Gastroesophageal sphincter (tissue), 4 donors: ENCODE data around the gene GRIK1. TPM values are rescaled to one million over a fixed set of nuclear protein-coding genes. Genes with fewer than 3 reads are reported as not detected.

Experiments used
- ATAC-seq: fragments of 150-250 bp; one replicate; pipeline ENCODE4 v1.9.1; 2016; ENCODE audit warnings: mild to moderate bottlenecking, moderate library complexity
- H3K27ac ChIP-seq, 4 donors: fragments of 200-600 bp; sonication (generic) in 3 of 4; 1 replicate in 3 of 4; 2 replicates in 1 of 4; pipeline ENCODE4 v1.5.1; 2016 to 2019
- H3K27me3 ChIP-seq: fragments of 200-600 bp; sonication (generic); one replicate; pipeline ENCODE4 v1.5.1; 2019
- H3K36me3 ChIP-seq, 2 donors: fragments of 200-600 bp; sonication (generic); one replicate each; pipeline ENCODE4 v1.5.1; 2019; ENCODE audit warnings: control low read depth in 1 of 2
- H3K4me1 ChIP-seq, 3 donors: fragments of 200-600 bp; sonication (generic); 1 replicate in 2 of 3; 2 replicates in 1 of 3; pipeline ENCODE4 v1.5.1; 2016 to 2019; ENCODE audit warnings: control low read depth in 2 of 3
- H3K4me3 ChIP-seq, 2 donors: fragments of 200-600 bp; sonication (generic); one replicate each; pipeline ENCODE4 v1.5.1; 2019; ENCODE audit warnings: mild to moderate bottlenecking in 1 of 2, moderate library complexity in 1 of 2
- H3K9me3 ChIP-seq, 3 donors: fragments of 200-600 bp; sonication (generic); one replicate each; pipeline ENCODE4 v1.5.1; 2017 to 2019; ENCODE audit warnings: control low read depth in 2 of 3
- CTCF ChIP-seq, 4 experiments: fragments of 200-600 bp in 2 of 4; fragments of 450-650 bp in 2 of 4; sonication (generic) in 1 of 4; IDR thresholded peaks; one replicate each; pipeline ENCODE4 v1.5.1; 2017 to 2019; ENCODE audit warnings: antibody characterized with exemption in 4 of 4, mild to moderate bottlenecking in 2 of 4, moderate library complexity in 2 of 4
- EP300 ChIP-seq: sonication (generic); formaldehyde crosslinking; IDR thresholded peaks from one replicate; pipeline ENCODE4 v1.6.1; 2017; ENCODE audit warnings: antibody characterized with exemption, mild to moderate bottlenecking
- POLR2A ChIP-seq, 2 donors: fragments of 450-650 bp; IDR thresholded peaks; one replicate each; pipeline ENCODE4 v1.6.1; 2017; ENCODE audit warnings: antibody characterized with exemption in 2 of 2, mild to moderate bottlenecking in 2 of 2, moderate library complexity in 1 of 2
- POLR2AphosphoS5 ChIP-seq: sonication (generic); formaldehyde crosslinking; IDR thresholded peaks from one replicate; pipeline ENCODE4 v1.6.1; 2017; ENCODE audit warnings: antibody characterized with exemption
- WGBS, 2 donors: methylation state at CpG; one replicate each; pipeline ENCODE4 v1.1.5; 2018; ENCODE audit warnings: low coverage in 1 of 2; 5-methylcytosine and 5-hydroxymethylcytosine counted together
- total RNA-seq, 4 donors: library from RNA; depleted of rRNA; stranded (reverse); fragments of >200 nt; gene quantifications; one replicate each; pipeline ENCODE4 v1.1.0, GENCODE V29; 2016

The GRIK1 gene
- total RNA-seq, 4 donors from 2014 or later = 0.32 to 0.67 TPM; not detected in 2

- ATAC-seq = no peak
- WGBS, 2 donors = 91 to 92% methylated on average over 4 to 8 of the region's 9 CpGs
- Histone ChIP-seq H3K9me3 (no peaks in the 10 kb centered on the region), H3K4me1 (no peaks in the 10 kb centered on the region), H3K27me3 (no peaks in the 10 kb centered on the region), H3K36me3 (no peaks in the 10 kb centered on the region), H3K4me3 (no peak overlapping the region), H3K27ac (no peak overlapping the region)
- TF ChIP-seq EP300 = no peak
Observed at GRCh38 chr21:29549614-29550013, 390.2 kb downstream of the GRIK1 start.

GRCh38 chr21:29547998-29548397 is 391.8 kb downstream of the GRIK1 start:
- WGBS, 2 donors = 100% methylated on average over 1 of the region's 1 CpG
- H3K27me3 ChIP-seq = no peaks in the 10 kb centered on the region
- H3K4me1 ChIP-seq = no peaks in the 10 kb centered on the region
- no peaks in the 10 kb centered on the region for H3K9me3 ChIP-seq
- H3K4me3 ChIP-seq = no peak overlapping the region
- ATAC-seq = no peak
- H3K36me3 ChIP-seq = no peaks in the 10 kb centered on the region
- no peak overlapping the region for H3K27ac ChIP-seq
- TF ChIP-seq POLR2AphosphoS5 = no peak
- TF ChIP-seq POLR2A (IDR thresholded peaks at IDR 0.05) = no peak
- no peak for TF ChIP-seq CTCF (IDR thresholded peaks at IDR 0.05)
- no peak for TF ChIP-seq EP300

- Histone ChIP-seq H3K4me3 (no peak overlapping the region), H3K27ac (no peak overlapping the region), H3K4me1 (no peaks in the 10 kb centered on the region), H3K9me3 (no peaks in the 10 kb centered on the region), H3K36me3 (no peaks in the 10 kb centered on the region), H3K27me3 (no peaks in the 10 kb centered on the region)
- TF ChIP-seq CTCF (IDR thresholded peaks at IDR 0.05) (no peak), EP300 (no peak), POLR2AphosphoS5 (no peak), POLR2A (IDR thresholded peaks at IDR 0.05) (no peak)
- no peak for ATAC-seq
- 93% methylated on average over 3 of the region's 3 CpGs; no CpG with 5 or more reads in 1 of the 2 donors for WGBS, 2 donors
Observed at GRCh38 chr21:29546071-29546470, 393.7 kb downstream of the GRIK1 start.

DNA sequence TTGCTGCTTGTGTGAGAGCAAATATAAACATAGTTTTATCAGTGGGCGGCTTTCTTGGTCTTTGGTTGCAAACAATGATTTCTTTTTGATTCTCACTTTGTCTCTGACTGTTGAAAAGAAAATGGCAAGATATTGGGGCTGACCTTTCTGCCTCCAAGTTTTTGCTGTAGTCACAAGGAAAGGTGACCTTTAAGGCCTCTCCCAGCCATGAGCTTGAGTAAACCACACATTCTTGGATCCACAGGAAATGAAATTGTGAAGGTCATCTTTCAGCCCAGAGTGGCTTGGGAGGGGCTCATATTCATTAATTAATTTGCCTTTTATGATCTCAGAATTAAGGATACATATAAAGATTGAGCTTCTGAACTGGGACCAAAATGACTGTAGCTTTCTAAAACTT is 399.5 kb downstream of the GRIK1 start:
- Histone ChIP-seq H3K4me1 (no peaks in the 10 kb centered on the region), H3K27ac (no peak overlapping the region), H3K9me3 (no peaks in the 10 kb centered on the region), H3K4me3 (no peak overlapping the region), H3K27me3 (no peaks in the 10 kb centered on the region), H3K36me3 (no peaks in the 10 kb centered on the region)
- 55 to 57% methylated on average over 1 of the region's 1 CpG for WGBS, 2 donors
- TF ChIP-seq EP300 = no peak
- no peak for TF ChIP-seq POLR2AphosphoS5
- TF ChIP-seq CTCF (IDR thresholded peaks at IDR 0.05) = no peak
- TF ChIP-seq POLR2A (IDR thresholded peaks at IDR 0.05) = no peak
- ATAC-seq = no peak

DNA sequence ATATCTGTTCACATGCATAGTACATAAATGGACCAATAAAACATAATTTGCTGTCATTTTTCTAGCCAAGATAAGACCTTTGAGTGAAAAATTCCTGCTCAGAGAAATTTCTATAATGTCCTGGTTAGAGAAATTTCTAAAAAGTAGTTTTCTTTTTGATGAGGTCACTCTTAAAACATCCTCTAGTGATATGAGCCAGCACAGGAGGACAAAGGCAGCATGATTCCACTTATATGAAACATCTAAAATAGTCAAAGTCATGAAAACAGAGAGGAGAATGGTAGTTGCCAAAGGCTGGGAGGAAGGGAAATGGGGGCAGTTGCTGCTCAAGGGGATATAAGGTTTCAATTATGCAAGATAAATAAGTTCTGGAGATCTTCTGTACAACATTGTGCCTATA is 401.7 kb downstream of the GRIK1 start:
- ATAC-seq = no peak
- Histone ChIP-seq H3K4me3 (no peak overlapping the region), H3K27ac (no peak overlapping the region), H3K36me3 (no peaks in the 10 kb centered on the region), H3K27me3 (no peaks in the 10 kb centered on the region), H3K9me3 (no peaks in the 10 kb centered on the region), H3K4me1 (no peaks in the 10 kb centered on the region)
- TF ChIP-seq EP300 = no peak
- no peak for TF ChIP-seq CTCF (IDR thresholded peaks at IDR 0.05)
- no peak for TF ChIP-seq POLR2AphosphoS5
- TF ChIP-seq POLR2A (IDR thresholded peaks at IDR 0.05) = no peak
